ENCODE measurements around the gene POLN.
"Not testable (repeated sequence)": the region's sequence is repeated elsewhere in the genome, so short reads cannot be mapped to it uniquely, and the experiment has no call there.

POLN gene

GRCh38 chr4:2281575-2282343, 39.8 kb upstream of the POLN start:
- Histone ChIP-seq H3K27ac (peak overlapping the region in 1 of 2 donors; percentile 32), H3K4me3 (no peak overlapping the region)
- no peak for DNase-seq (ENCODE audit: low spot score)
- no peak for TF ChIP-seq CTCF (IDR thresholded peaks at IDR 0.05)

GRCh38 chr4:2280531-2281300, 38.8 kb upstream of the POLN start:
- no peak for TF ChIP-seq CTCF (IDR thresholded peaks at IDR 0.05)
- no peak for DNase-seq (ENCODE audit: low spot score)
- Histone ChIP-seq H3K27ac (no peak overlapping the region), H3K4me3 (no peak overlapping the region)

GRCh38 chr4:2277956-2278355, 36.0 kb upstream of the POLN start:
- Histone ChIP-seq H3K27ac (no peak overlapping the region), H3K4me3 (no peak overlapping the region)
- DNase-seq (ENCODE audit: low spot score) = no peak
- TF ChIP-seq CTCF (IDR thresholded peaks at IDR 0.05) = no peak

- no peak for DNase-seq (ENCODE audit: low spot score)
- Histone ChIP-seq H3K4me3 (no peak overlapping the region), H3K27ac (no peak overlapping the region)
- no peak for TF ChIP-seq CTCF (IDR thresholded peaks at IDR 0.05)
These were observed 34.8 kb upstream of the POLN start for GRCh38 chr4:2276581-2277325.

GRCh38 chr4:2275546-2276251, 33.8 kb upstream of the POLN start:
- no peak for DNase-seq (ENCODE audit: low spot score)
- H3K4me3 ChIP-seq = no peak overlapping the region
- no peak overlapping the region for H3K27ac ChIP-seq
- no peak for TF ChIP-seq CTCF (IDR thresholded peaks at IDR 0.05)

GRCh38 chr4:2275044-2275397, 33.1 kb upstream of the POLN start:
- not testable (repeated sequence) for DNase-seq (ENCODE audit: low spot score); H3K27ac ChIP-seq; H3K4me3 ChIP-seq
